ENCODE data around the gene SCMH1. TPM values are rescaled to one million over a fixed set of nuclear protein-coding genes. Genes with fewer than 3 reads are reported as not detected.

The SCMH1 gene
- total RNA-seq, 2 experiments from 2014 or later: 25.3 to 26.1 TPM

DNA sequence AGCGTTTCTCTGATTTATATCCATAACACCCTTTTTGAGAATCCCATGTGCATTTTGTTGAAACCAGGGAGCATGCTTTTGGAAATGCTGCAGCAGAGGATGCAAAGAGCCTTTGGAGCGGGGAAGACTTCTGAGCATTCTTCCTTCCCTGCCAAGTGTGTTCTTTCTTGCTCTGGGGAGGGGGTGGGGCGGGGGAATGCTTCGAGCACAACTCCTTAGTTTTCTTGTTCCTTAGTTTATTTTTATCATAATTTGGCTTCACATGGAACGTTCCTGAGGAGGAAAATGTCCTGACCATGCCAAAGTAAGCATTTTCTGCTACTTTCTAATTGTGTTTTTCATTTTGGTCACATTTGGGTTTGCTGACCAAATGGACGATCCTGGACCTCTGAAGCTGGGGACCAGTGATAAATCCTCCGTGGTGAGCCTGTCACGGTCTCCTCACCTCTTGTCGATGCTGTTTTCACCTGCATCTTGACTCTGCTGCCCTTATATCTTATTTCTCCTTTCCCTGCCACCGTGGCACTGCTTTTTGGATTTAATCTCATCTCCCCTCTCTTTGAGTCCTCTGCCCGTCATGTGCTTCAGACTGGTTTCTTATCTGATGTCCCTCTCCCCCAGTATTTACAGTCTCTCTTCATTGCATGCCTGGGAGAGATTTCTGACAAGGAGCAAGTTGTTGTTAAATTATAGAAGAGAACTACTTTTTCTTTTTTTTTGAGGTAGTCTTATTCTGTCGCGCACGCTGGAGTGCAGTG, 260.2 kb downstream of the SCMH1 start:
- H3K27ac Mint-ChIP-seq: peak overlapping the region; percentile 83
- H3K36me3 Mint-ChIP-seq (ENCODE audit: low read depth): peaks cover 65% of the 10 kb centered on the region
- H3K4me3 Mint-ChIP-seq: peak overlapping the region; percentile 91
- intact Hi-C loops (cut with micrococcal nuclease): no loop called here
- TF ChIP-seq, protein P1, sequence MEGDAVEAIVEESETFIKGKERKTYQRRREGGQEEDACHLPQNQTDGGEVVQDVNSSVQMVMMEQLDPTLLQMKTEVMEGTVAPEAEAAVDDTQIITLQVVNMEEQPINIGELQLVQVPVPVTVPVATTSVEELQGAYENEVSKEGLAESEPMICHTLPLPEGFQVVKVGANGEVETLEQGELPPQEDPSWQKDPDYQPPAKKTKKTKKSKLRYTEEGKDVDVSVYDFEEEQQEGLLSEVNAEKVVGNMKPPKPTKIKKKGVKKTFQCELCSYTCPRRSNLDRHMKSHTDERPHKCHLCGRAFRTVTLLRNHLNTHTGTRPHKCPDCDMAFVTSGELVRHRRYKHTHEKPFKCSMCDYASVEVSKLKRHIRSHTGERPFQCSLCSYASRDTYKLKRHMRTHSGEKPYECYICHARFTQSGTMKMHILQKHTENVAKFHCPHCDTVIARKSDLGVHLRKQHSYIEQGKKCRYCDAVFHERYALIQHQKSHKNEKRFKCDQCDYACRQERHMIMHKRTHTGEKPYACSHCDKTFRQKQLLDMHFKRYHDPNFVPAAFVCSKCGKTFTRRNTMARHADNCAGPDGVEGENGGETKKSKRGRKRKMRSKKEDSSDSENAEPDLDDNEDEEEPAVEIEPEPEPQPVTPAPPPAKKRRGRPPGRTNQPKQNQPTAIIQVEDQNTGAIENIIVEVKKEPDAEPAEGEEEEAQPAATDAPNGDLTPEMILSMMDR (IDR thresholded peaks at IDR 0.05): no peak
- peaks cover 61% of the 10 kb centered on the region for H3K4me1 Mint-ChIP-seq (ENCODE audit: low read depth)
- CTCF ChIA-PET: no interaction called here
- no peaks in the 10 kb centered on the region for H3K9me3 Mint-ChIP-seq
- POLR2A ChIA-PET: interaction anchor here (1.5 to 7.4 kb wide), 4 partner anchors 10 to 21 kb away, joined by 5 to 67 read pairs (median 12); no protein-coding TSS in a partner anchor
- DNase-seq: no peak
- no peak for ATAC-seq
- no peaks in the 10 kb centered on the region for H3K27me3 Mint-ChIP-seq

DNA sequence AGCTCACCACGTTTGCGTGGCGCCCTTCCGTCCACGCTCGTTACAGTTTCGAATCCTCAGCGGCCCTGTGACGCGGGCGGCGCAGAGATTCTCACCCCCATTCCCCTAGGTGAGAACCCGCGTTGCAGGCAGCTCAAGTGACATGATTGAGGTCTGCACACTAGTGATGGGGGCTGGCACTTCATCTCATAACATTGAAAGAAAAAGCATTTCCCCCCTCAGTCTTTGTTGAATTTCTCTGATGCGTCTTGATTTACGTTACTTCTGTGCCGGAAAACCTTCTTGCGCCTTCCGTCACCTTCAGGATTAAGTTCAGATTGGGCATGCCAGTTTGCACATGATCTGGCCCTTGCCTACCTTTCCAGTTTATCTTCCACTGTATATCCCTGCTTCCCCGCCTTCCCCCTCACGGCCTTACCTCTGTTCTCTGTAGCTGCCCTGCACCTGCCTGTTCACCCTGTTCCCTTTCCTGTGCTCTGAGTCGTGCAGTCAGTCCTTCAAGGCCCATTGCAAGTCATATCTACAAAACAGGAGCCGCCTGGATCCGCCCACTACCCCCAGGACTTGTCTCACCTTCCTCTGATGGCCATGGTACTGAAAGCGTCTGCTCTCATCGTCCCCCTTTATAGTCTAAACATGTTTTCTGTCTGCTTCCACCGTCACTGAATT, 261.5 kb downstream of the SCMH1 start:
- Mint-ChIP-seq H3K36me3 (ENCODE audit: low read depth) (peaks cover 53% of the 10 kb centered on the region), H3K4me3 (peak overlapping the region; percentile 91), H3K27ac (peak overlapping the region; percentile 94), H3K27me3 (no peaks in the 10 kb centered on the region), H3K4me1 (ENCODE audit: low read depth) (peaks cover 59% of the 10 kb centered on the region), H3K9me3 (no peaks in the 10 kb centered on the region)
- intact Hi-C loops (cut with micrococcal nuclease): no loop called here
- CTCF ChIA-PET: interaction anchor here (0.8 to 2.0 kb wide), 3 partner anchors 23 to 118 kb away, joined by 3 to 12 read pairs (median 6); partner anchors contain the start of gene CITED4
- peak; percentile 14 for ATAC-seq
- POLR2A ChIA-PET: interaction anchor here (0.7 to 2.4 kb wide), 20 partner anchors 8 to 449 kb away, joined by 3 to 17 read pairs (median 4); partner anchors contain the start of genes CITED4, NFYC, SLFNL1 and ZNF684
- DNase-seq: peak; percentile 79
- TF ChIP-seq, protein P1 (IDR thresholded peaks at IDR 0.05): no peak

DNA sequence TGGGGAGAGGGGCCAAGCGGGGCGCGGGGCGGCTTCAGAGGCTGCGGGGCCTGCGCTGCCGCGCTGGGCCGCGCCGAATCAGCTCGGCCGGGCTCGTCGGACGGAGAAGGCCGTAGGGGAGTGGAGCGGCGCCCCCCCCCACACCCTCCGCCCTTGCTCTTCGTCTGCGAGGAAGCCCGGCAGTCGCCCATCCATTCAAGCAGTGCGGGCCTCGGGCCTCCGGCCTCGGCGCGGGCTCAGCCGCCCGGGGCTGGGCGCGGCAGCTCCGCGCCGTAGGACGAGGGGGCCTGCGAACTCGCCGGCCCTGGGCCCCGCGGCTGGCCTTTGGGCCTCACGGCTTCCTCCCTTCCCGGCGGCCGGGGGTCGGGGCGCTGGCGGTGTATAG, 262.0 kb downstream of the SCMH1 start:
- Mint-ChIP-seq H3K27me3 (no peaks in the 10 kb centered on the region), H3K27ac (peak overlapping the region; percentile 94), H3K36me3 (ENCODE audit: low read depth) (peaks cover 47% of the 10 kb centered on the region), H3K9me3 (no peaks in the 10 kb centered on the region), H3K4me1 (ENCODE audit: low read depth) (peaks cover 53% of the 10 kb centered on the region), H3K4me3 (peak overlapping the region; percentile 91)
- ATAC-seq (peak; percentile 2), DNase-seq (no peak)
- intact Hi-C loops (cut with micrococcal nuclease): no loop called here
- TF ChIP-seq, protein P1 (IDR thresholded peaks at IDR 0.05): no peak
- CTCF ChIA-PET: interaction anchor here (0.8 to 2.0 kb wide), 3 partner anchors 24 to 118 kb away, joined by 3 to 12 read pairs (median 6); partner anchors contain the start of gene CITED4
- POLR2A ChIA-PET: interaction anchor here (0.5 to 2.4 kb wide), 22 partner anchors 9 to 448 kb away, joined by 3 to 17 read pairs (median 4); partner anchors contain the start of genes CITED4, NFYC, SLFNL1 and ZNF684

DNA sequence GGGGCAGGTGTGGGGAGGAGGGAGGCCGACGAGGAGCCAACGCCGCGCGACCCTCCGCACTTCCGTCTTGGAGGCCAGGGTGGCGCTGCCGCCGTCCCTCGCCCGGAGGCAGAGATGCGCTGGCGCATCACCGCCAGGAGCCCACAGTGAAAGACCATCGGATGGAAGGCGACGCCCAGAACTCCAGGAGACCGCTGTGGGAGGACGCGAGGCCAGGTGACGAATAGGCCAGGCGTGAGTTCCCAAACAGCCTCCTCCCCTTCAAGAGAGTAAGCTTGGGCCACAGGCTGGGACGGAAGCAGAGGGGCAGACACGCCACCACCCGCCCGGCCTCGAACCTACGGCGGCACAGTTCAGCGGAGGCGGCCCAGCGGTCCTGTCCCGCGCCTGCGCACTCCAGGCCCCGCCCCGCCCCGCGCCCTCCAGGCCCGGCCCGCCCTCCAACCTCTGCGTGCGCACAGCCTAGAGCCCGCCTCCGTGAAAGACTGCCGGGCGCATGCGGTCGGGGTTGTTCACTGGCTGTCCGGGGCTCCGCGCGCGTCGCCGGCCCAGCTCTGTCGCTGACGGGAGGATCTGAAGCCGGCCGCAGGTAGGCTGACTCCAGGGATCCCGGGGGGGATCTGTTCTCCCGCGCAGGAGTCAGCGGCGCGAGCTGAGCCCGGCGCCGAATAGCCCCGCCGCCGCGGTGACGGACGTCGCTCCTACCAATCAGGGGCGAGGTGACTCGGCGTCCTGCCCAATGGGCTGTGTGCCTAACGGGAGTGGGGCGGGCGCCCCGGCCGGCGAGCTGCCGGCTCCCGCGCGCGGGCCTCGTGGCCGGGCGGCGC, 262.7 kb downstream of the SCMH1 start, which contains the start of gene CTPS1:
CTPS1 (plus strand) TSS at position 456 of the 827 bp plus-strand sequence. CDS start 3,595 bp downstream, outside the sequence.
- intact Hi-C loops (cut with micrococcal nuclease): no loop called here
- Mint-ChIP-seq H3K4me3 (peak within 1 kb of the TSS; percentile 91), H3K9me3 (no peaks in the 10 kb centered on the region), H3K36me3 (ENCODE audit: low read depth) (peaks cover 41% of the 10 kb centered on the region), H3K4me1 (ENCODE audit: low read depth) (peaks cover 47% of the 10 kb centered on the region), H3K27me3 (no peaks in the 10 kb centered on the region), H3K27ac (peak within 1 kb of the TSS; percentile 95)
- TF ChIP-seq, protein P1 (IDR thresholded peaks at IDR 0.05): peak; percentile 50
- ATAC-seq: peak; percentile 88
- ChIA-PET CTCF (interaction anchor here (1.9 to 2.6 kb wide), 3 partner anchors 24 to 29 kb away, joined by 6 to 12 read pairs (median 10); no protein-coding TSS in a partner anchor), POLR2A (interaction anchor here (0.5 to 2.4 kb wide), 23 partner anchors 9 to 448 kb away, joined by 3 to 17 read pairs (median 4); partner anchors contain the start of genes CITED4, SLFNL1 and ZNF684)
- peak; percentile 96 for DNase-seq
